ENCODE measurements around the gene DCUN1D2.
"Not testable (repeated sequence)": the region's sequence is repeated elsewhere in the genome, so short reads cannot be mapped to it uniquely, and the experiment has no call there.

Gene DCUN1D2

DNA sequence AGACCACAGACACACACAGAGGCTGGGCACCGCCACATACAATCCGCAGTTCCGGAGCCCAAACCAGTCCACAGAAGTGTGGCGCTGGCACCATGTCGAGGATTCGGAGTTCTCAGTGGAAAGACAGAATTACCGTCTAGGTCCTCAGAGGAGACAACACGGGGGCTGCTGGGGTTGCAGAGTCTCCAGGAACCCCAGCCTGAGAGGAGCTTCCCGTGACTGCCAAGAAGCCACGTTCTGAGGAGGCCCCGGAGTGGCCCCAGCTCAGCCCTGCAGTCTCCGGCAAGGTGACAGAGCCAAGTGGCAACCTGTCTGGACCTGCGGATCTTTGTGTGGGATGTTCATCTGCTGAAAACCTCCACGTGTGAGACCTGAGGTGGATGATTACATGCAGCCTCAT lies 29.9 kb downstream of the DCUN1D2 start:
- no peak for DNase-seq

DNA sequence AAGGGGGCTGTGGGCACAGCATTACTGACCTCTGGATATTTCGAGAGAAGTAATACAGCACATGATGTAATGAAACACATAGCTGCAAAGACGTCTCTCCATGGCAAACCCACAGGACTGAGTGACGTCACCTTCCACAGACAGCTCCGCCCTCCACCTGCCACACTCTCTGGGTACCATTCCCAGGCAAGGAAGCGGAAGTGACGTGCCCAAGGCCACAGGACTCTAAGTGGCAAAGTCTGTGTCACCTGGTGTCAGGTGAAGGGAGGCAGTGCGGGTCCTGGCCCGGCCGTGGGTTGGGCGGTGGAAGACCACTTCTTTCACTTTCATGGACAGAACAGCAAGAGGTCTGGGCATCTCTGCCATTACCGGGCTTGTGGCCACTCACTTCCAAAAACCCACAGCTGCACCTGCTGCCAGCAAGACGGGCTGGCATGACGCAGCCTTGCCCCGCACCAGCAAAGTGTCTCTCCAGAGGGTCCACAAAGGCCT lies 30.4 kb downstream of the DCUN1D2 start:
- no peak for DNase-seq

DNA sequence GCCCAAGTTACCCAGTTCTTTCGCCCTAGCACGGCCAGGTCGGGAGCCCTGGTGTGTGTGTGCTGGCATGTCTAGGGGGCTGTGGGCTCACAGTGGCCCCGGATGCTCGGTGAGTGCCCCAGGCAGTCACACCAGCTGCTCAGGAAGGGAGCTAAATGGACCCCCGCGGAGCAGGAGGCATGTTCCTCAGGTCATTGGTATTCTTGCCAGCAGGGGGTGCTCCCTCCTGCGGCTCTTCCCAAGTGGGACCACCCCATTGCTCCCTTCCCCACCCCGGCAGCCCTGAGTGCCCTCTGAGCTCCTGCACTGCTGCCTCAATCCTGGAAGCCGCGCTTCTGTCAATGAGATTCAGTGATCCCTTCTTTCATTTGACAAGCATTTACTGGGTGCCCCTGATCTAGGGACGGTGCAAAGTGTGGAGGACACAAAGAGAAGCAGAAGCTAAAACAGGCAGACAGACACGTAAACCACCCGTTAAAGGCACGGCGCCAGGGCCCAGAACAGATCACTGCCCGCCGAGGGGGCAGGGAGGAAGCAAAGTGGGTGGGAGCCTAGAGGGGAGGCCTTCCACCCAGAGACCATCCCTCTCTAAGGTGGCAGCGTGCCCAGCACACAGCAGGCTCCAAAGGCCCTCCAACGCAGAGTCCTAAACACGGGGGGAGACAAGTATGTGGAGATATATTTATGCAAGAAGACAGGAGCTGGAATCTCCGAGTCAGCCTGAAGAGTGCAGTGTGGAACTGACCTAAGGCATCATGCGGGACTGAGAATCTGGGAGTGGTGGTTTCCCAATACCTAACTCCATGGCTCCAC lies 32.1 kb downstream of the DCUN1D2 start:
- no peak for DNase-seq

DNA sequence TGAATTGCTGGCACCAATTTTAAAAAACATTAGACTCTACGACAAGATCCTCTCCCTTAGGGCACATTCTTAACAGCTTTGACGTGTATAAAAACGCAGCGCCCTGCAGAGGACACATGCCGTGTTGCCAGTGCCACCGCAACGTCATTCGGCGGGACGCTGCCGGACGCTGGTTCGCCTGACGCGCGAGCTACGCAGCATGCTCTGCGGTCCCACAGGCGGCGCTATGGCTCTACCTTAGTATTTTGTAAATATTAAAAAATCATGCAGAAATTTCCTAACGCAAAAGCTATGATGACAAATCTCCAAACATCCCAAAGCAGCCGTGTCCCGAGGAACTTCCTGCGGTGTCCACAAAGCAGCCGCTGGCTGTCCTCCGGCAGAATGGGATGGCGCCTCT lies 33.0 kb downstream of the DCUN1D2 start:
- no peak for DNase-seq

DNA sequence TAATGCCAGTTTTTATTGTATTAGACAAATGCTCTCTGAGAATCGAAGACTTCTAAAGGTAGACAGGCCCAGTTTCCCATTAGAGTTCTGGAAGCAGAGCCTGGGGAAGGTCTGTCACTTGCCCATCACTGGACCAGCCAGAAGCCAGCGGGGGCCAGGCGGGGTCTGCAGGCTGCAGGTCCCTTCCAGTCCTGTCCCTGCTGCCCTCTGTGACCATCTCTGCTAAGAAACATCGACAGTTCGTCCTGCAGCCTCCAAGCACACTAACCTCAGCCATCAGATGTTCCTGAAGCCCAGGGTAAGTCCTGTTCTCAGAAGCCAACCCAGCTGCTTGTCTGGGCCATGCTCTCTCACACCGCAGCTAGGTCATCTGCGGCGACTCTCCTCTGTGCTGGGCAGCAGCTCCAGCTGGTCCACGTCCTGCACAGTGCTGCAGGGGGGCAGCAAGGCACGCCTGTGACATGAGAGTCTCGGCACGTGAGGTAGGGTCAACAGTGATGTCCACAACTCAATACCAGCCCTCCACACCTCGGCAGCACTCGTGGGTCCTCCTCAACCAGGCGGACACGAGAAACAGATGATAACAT lies 34.3 kb downstream of the DCUN1D2 start:
- DNase-seq = no peak

DNA sequence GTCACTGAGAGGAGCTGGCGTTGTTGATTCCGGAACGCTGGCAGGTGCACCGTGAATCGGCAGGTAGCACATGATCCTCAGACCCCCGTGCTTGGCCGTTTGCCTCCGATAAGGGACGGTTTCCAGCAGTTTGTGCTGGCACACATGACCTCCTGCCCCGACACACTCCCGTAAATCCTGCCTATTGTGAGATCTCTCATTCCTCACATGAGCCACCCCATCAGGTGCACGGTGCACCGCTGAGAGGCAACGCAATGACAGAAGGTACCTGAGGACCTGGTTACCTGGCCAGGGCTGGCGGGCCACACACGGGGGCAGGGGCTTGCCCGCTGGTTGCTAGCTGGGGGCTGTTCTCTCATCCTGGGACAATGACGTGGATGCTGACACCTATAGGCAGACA lies 35.1 kb downstream of the DCUN1D2 start:
- DNase-seq = no peak

DNA sequence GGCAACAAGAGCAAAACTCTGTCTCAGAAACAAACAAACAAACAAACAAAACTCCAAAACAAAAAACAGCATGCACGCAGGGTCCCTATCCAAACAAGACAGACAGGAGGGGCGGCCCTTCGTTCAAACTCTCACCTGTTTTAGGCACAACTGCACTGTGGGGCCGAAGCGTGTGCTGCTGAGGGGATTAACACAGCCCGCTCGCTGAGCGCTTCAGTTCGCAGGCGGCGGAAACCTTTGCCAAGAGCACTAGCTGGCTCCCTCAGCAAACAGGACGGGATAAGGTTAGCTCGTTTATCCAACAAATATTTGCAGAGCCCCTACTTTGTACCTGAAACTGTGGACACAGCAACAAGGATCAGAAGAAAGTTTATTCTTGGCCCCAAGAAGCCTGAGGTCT lies 35.6 kb downstream of the DCUN1D2 start:
- DNase-seq = no peak

DNA sequence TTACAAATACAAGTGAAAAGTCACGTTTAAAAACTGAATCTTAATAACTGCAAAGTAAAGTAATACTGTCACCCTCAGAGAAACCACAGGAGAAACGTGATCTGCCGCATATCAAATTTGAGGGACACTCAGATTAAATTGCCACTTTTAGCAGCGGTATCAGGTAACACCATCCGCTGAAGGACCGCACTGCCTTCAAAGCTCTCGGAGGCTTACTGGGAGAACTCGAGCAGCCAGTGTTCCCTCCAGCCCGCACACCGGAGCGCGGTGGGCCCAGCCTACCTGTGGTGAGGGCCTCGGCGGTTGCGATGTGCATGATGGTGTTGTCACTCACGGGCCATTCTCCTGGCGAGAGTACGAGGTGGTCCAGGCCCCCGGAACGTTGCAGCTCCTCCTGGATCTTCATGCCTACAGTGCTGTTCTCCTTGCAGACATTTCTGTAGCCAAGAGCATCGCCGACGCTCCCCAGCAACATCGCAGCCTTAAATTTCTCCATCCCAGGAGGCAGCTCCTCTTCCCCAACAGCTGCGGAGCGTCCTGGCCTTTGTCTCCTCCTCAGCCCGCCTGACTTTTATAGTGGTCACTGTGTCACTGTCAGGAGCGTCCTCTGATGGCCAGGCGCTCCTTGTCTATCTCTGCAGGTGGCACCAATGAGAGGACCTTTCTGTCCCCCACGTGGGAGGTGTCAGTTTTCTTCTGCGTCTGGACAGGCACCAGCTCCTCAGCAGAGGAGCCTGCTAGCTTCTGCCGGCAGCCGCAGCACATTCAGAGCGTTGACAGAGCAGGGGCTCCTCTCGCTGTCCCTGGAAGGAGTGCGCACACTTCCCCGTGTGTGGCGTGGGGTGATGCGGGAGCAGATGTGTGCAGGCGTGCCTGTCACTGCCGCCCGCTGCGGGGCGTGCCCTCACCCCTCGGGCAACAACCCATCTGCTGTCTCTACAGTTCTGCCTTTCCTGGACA lies 37.3 kb downstream of the DCUN1D2 start, which contains the start of gene ADPRHL1:
TSS of gene ADPRHL1 (minus strand) at position 547 of the 960 bp plus-strand sequence. CDS start at position 496, 51 bp downstream.
- DNase-seq = no peak

DNA sequence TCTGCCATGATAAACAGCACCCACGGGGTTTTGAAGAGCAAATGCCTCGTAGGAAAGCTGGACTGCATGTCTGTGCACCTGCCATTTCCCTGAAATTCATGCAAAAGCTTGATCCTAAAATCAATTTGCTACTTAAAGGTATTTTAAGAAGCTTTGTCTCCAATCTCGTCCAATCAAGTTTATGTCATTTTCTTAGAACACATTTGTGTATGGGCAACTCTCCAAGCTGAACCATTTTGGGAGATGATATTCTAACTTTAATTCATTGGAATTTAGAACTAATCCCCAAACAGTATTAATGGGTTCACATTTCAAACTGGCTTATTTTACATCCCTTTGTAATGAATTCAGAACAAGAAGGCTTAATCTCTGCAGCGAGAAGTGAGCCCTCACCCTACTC lies 38.0 kb downstream of the DCUN1D2 start:
- no peak for DNase-seq

DNA sequence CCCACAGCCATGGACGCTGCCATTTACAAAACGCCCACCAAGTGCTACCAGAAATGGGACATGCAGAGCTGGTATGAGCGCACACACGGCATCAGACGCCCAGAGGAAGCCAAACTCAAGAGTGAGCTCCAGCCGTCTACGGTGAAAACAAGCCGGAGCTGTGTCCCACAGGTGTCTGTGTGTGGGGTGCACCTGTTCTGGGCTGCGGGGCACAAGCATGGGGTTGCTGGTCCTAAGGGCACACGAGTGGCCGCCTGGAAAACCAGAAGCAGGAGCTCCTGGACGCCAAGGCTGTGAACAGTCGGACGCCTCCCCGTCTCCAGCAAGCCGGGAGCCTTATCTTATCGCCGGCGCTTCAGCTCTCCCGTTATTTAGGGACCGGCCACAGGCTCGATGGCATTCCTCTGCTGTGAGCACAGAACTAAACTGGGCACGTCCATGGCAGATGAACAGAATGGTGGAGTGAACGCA lies 38.5 kb downstream of the DCUN1D2 start:
- DNase-seq = no peak

DNA sequence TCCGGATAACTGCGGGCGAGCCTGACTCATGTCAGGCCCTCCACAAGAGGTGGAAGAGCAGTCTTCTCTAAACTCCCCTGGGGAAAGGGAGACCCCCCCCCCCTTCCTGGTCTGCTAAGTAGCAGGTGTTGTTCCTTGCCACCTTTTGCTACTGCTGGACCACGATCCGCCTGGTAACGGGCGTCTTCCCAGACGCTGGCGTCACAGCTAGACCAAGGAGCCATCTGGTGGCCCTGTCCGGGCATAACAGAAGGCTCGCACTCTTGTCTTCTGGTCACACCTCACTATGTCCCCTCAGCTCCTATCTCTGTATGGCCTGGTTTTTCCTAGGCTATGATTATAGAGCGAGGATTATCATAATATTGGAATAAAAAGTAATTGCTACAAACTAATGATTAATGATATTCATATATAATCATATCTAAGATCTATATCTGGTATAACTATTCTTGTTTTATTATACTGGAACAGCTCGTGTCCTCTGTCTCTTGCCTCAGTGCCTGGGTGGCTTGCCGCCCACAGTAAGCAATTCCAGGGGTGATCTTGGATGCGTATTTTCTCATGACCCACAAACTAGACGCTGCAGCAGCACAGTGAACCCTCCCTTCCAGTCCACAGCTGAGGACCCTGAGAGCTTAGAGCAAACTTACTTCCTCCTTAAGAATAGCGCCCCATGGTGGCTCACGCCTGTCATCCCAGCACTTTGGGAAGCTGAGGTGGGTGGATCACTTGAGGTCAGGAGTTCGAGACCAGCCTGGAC lies 39.5 kb downstream of the DCUN1D2 start:
- not testable (repeated sequence) for DNase-seq

DNA sequence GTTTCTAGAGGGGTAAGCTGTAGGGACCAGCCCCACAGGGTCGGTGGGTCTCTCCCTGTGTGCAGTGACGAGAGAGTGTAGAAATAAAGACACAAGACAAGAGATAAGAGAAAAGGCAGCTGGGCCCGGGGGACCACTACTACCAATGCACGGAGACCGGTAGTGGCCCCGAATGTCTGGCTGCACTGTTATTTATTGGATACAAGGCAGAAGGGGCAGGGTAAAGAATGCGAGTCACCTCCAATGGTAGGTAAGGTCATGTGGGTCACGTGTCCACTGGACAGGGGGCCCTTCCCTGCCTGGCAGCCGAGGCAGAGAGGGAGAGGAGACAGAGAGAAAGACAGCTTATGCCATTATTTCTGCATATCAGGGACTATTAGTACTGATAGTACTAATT lies 40.2 kb downstream of the DCUN1D2 start:
- not testable (repeated sequence) for DNase-seq

DNA sequence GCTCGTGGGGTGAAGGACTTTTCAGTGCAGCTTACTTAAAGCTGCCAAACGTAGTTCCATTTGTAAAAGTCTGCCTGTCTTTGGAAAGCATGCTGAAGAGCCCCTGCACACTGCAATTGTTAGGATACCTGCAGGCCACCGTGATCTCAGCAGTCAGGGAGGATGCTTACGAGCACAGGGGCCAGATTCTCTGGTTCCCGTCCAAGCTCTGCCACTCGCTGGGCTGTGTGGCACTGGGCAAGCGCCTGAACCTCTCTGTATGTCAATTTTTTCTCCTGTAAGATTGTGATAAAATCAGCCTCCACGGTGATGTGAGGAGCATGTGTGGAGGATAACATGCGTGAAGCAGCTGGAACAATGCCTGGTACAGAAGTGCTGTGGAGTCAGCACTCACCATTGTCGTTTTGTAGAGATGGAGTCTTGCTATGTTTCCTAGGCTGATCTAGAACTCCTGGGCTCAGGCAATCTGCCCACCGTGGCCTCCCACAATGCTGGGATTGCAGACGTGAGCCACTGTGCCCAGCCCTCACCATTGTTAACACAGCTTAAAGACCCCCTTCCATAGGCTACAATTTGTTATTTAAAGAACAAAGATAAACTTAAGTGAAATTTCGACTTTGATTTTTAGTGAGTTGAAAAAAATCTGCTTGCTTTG lies 40.7 kb downstream of the DCUN1D2 start:
- DNase-seq = no peak

DNA sequence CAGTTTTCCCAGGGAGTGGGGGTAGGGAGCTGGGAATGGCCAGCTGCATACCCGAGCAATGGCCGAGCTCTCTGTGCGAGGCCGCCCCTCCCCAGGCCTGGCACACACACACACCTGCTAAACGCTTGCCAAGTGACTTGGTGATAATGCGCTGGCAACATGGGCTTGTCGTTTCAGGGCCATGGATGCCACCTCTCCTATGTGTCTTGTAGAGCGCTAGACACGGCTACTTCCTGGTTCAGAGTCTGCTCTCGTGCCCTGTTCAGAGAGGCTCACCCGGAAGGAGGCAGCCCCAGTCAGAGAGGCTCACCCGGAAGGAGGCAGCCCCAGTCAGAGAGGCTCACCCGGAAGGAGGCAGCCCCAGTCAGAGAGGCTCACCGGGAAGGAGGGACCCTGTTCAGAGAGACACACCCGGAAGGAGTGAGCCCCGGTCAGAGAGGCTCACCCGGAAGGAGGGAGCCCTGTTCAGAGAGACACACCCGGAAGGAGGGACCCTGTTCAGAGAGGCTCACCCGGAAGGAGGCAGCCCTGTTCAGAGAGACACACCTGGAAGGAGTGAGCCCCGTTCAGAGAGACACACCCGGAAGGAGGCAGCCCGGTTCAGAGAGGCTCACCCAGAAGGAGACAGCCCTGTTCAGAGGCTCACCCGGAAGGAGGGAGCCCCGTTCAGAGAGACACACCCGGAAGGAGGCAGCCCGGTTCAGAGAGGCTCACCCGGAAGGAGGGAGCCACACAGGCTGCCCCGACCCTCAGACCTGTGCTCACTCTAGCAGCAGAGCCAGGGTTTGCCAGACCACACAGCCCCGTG lies 41.4 kb downstream of the DCUN1D2 start:
- no peak for DNase-seq

DNA sequence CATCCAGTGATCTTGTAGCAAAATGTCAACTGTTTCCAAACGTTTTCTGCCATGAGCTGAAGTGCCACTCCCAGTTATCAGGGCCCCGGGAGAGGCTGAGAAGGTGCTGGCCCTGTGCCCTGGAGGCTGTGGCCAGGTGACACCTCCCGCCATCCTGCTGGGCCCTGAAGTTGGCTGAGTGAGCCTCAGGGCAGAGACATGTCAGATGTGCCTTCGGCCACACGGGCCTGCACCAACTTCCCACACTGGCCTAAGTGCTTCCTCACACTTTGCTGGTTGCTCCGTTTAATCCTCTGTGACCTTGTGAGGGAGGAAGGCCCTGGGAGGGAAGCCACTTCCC lies 42.0 kb downstream of the DCUN1D2 start:
- DNase-seq = no peak

DNA sequence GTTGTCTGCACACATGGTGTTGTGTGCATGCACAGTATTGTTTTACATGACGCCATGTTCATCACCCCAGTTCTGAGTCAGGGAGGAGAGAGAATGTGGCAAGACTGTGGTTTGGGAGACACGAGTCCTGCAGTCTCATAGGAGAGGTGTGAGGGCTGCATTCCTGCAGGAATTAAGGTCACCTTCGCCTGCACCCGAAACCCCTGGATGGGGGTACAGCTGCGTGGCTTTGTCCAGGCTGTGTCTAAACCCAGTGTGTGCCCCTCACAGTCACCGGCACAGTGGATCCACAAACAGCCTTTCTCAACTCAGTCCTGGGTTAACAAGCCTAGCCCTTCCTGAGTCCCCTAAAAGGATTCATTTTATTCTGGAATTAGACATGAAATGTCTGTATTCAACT lies 42.9 kb downstream of the DCUN1D2 start:
- DNase-seq = no peak

DNA sequence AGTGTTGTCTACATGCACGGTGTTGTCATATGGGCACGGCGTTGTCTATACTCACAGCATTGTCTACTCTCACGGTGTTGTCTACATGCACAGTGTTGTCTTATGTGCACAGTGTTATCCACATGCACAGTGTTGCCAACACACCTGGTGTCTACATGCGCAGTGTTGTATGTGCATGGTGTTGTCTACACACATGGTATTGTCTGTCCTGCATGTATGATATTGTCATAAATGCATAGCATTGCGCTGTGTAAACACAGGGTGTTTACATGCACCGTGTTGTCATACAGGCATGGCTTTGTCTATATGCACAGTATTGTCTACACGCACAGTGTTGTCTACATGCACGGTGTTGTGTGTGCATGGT lies 44.0 kb downstream of the DCUN1D2 start:
- DNase-seq = no peak

DNA sequence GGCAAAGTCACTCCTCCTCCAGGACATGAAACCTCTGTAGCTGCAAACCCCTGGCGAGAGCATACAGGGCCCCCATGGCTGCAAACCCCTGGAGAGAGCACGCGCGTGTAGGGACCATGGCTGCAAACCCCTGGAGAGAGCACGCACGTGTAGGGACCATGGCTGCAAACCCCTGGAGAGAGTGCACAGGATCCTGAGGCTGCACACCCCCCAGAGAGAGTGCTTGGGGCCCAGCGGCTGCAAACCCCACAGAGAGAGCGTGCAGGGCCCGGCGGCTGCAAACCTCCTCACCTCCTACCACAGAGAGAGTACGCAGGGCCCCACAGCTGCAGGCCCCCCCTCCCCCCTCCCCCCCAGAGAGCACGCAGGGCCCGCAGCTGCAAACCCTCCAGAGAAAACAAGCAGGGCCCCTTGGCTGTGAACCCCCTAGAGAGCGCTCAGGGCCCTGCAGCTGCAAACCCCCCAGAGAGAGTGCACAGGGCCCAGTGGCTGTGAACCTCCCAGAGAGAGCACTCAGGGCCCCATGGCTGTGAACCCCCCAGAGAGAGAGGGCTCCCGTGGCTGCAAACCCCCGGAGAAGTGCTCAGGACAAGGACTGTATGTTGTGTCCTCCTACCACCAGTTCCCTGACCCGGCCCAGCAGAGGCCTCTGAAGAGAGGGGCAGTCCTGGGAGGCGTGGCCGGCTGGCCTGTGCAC lies 44.6 kb downstream of the DCUN1D2 start:
- DNase-seq = no peak

DNA sequence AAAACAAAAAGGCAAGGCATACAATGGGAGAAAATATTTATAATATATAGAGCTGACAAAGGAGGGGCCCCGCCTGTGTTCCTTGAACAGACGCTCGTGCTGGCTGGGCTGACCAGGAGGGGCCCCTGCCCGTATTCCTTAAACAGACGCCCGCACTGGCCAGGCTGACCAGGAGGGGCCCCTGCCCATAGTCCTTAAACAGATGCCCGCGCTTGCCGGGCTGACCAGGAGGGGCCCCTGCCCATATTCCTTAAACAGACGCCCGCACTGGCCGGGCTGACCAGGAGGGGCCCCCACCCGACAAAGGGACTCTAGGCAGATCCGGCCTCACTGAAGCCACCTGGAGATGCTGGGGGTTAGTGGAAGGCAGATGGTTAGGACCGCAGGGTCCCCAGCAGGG lies 46.5 kb downstream of the DCUN1D2 start:
- DNase-seq = no peak

DNA sequence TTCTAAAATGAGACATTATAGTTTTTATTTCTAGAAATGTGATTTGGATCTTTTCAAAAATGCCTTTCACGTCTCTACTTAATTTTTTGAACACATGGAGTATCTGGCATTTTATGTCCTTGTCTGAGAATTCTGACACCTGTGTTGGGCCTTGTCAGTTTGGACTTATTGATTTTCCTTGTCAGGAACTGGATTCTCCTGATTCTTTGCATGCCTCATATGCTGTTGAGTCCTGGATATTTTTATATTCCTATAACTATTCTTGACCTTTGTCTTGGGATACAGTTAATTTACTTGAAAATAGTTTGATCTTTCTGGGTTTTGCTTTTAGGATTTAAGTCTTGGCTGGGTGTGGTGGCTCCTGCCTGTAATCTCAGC lies 47.5 kb downstream of the DCUN1D2 start:
- DNase-seq = no peak

Measured in NCI-H446 treated with DMSO at 0.1 percent for 48 hours (cell line).